T follicular helper cell (primary cell): Measurements from ENCODE around the gene LRPPRC.
"Not testable (repeated sequence)": the region's sequence is repeated elsewhere in the genome, so short reads cannot be mapped to it uniquely, and the experiment has no call there.

Experiments used
- DNase-seq: peaks from one replicate; pipeline ENCODE4 v3.0.0-alpha.2; 2020; ENCODE audit warnings: low read depth

The LRPPRC gene

DNA sequence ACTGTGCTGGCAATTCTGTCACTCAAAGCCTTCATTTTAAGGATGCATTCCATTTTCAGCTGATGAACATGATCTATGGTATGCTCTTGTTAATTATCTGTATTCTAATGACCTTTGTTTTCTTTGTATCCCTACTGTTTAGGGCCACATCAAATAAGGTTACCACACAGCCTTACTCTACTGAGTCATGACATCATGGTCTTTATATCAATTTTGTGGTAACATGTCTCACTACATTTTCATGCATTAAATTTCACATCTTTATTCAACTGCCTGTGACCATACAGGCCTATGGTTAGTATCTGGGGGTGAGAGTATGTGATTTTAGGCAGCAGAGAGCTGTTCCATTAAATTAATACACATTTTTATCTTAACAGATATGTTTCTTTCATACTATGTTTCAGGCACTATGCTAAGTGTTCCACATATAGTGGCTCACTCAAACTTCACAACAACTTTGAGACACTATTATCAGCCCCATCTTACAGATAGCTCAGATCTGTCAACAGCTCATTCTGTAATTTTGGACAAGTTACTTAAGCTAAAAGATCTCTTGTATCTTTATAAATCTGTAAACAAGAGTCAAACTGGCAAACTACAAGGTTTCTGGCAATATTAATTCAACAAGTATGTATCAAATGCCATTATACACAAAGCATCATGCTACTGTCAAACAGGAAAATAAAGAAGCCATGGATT is 18.0 kb downstream of the LRPPRC start:
- DNase-seq: no peak

DNA sequence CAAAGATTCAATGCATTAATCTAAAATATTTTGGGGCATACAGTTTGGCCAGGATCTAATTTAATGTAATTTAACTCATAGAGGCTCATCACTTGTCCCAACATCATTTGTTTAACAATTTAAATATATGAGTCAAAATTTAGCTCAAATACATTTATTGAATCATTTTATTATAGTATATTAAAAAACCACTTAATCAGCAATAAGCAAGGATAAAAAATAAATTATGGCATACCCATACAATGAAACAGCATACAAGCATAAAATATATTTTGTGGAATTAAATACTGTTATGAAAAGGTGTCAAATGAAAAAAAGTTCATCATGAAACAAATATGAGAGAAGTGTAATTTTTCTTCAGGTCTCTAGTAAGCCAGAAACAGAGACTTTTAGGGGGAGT is 34.9 kb downstream of the LRPPRC start:
- no peak for DNase-seq

GRCh38 chr2:43958397-43959275 is 37.2 kb downstream of the LRPPRC start:
- no peak for DNase-seq

GRCh38 chr2:43950383-43951008 is 45.3 kb downstream of the LRPPRC start:
- no peak for DNase-seq

DNA sequence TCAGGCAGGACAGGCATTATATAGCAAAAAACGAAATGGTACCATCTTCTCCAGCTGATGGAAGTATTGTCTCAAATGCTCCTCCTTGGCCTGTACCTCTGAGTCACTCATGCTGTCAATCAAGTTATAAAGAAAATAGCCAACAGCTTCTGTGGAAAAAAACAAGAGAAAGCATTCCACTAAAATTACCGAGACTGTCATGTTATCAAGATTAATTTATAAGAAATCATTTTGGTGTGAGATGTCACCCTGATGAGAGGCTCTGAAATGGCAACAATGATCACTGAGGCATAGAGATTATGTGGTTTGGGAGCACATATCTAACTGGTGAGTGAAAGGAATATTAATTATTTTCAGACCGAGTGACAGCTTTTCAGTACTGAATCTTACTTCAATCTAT is 47.4 kb downstream of the LRPPRC start:
- no peak for DNase-seq

- DNase-seq: no peak
Observed at GRCh38 chr2:43946685-43947084, 49.1 kb downstream of the LRPPRC start.

- no peak for DNase-seq
Observed at GRCh38 chr2:43945439-43945838, 50.4 kb downstream of the LRPPRC start.

DNA sequence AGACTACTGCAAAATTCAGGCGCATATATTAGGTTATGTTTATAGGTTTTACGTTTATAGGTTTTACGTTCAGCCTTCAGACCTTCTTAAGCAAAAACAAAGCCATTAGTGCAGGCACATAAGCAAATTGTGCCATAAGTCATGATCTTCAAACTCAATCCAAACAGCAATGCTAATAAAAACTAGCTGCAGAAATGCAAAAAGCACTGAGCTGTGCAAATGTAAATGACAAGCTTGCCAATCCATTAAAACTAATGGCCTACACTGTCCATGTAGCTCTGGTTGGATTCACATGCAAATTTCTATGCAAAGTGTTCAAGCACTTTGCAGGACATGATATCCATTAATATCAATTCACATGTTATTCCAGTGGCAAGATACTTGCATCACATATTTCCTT is 50.9 kb downstream of the LRPPRC start:
- no peak for DNase-seq

GRCh38 chr2:43943809-43944452 is 51.9 kb downstream of the LRPPRC start:
- no peak for DNase-seq

GRCh38 chr2:43943323-43943722 is 52.5 kb downstream of the LRPPRC start:
- no peak for DNase-seq

GRCh38 chr2:43942881-43943280 is 52.9 kb downstream of the LRPPRC start:
- no peak for DNase-seq

GRCh38 chr2:43941966-43942365 is 53.8 kb downstream of the LRPPRC start:
- DNase-seq: no peak

DNA sequence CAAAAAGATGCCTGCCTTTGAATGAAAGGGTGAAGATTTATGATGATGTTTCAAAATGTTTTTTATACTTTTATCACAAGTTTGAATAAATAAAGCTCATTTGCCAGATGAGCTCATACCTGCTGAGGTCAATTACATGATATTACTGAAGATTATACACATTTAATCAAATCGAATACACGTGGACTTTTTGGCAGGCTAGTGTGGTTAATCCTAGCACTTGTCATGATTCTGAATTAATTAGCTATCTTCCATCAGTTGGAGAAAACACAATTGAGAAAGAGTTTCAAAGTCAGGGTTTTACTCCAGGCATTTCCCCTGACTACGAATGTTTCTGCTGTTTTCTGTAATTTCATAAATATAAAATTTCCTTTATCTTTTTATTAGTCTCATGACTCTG is 54.4 kb downstream of the LRPPRC start:
- DNase-seq: no peak

GRCh38 chr2:43939695-43940256 is 56.0 kb downstream of the LRPPRC start:
- no peak for DNase-seq

DNA sequence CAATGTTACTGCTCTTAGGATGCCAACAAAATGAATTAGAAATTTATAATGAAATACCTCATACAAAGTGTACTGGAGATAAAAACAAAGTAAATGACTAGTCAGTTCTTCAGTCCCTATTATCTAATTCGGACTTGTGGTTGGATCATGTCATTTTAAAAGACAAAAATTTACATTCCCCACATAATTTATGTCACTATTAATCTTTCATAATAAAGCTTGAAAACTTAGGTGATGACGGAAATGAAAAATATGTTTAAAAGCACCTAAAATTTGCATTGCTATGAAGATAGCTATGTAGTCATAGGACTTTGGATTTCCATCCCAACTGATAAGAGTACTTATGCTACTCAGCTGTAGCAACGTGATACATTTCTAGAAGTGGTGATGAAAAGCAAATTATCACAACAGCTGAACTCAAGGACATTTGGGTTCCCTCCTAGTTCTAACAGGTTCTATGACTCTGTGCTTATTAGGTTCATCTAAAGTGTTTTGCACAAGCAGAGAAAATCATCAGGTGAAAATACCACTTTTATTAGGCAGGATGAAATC is 58.4 kb downstream of the LRPPRC start:
- no peak for DNase-seq

DNA sequence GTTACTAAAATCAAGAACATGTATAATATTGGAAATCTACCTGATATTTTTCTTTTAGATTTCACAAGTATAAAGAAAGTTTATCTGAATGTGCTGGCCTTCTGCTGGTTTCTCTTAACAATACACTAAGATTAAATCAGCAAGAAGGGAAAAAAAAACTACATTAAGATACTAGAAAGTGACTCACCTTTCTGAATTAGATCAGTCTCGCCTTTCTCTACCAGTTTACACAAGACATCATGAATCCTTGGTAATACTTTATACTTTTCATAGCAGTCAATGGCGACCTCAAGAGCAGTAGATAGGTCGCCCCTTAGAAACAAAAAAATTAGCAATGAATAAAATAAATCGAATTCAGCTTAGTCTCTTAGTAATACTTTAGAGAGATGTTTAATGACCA is 61.2 kb downstream of the LRPPRC start:
- no peak for DNase-seq

DNA sequence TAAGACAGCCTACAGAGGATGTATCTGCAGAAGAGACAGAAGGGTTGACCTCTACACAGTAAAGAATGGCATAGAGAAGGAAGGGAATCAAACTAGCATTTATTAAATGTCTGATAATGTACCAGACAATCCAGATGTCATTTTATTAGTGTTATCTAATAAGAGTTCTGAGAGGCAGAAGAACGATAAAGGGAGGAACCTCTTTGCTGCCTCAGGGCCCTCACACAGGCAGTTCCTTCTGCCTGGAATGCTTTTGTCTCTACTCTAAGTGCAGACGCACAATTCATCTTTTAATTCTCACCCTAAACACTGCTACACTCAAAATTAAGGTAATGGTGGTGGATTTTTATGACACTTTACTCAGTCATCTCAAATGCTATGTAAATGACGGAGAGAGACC is 64.5 kb downstream of the LRPPRC start:
- DNase-seq: no peak

DNA sequence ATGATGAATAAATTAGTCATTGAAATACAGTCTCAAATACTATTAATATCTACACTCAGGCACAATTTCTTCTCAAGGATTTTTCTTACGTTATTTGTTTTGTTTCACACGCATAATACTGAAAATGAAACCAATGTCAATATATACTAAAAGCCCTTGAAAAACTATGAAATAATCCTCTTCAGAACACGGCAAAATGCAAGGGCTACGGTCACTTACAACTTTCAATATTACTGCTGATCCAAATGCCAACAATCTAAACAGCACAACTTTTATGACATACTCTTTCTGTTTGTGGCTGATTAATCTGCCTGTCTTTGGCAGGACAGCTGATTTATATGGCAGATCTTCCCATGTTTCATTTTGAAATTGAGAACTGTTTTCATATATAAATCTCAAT is 68.3 kb downstream of the LRPPRC start:
- no peak for DNase-seq

GRCh38 chr2:43925431-43925830 is 70.4 kb downstream of the LRPPRC start:
- DNase-seq: no peak

DNA sequence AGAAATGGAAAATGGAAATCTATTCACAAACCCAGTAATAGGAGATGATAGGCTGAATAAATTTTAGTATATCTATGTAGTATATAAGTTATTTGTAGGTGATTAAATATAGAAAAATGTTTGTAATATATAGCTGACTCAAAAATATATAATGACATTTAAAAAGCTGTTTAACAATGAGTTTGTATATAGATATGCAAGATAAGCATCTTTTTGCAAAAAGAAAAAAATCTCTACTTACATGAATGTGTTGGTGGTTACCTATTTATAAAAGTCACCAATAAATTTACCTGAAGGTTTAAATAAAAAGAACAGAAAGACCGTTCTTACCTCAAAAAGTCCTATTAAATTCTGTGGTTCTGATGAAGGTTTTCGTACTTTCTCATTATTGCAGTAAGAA is 71.3 kb downstream of the LRPPRC start:
- no peak for DNase-seq

DNA sequence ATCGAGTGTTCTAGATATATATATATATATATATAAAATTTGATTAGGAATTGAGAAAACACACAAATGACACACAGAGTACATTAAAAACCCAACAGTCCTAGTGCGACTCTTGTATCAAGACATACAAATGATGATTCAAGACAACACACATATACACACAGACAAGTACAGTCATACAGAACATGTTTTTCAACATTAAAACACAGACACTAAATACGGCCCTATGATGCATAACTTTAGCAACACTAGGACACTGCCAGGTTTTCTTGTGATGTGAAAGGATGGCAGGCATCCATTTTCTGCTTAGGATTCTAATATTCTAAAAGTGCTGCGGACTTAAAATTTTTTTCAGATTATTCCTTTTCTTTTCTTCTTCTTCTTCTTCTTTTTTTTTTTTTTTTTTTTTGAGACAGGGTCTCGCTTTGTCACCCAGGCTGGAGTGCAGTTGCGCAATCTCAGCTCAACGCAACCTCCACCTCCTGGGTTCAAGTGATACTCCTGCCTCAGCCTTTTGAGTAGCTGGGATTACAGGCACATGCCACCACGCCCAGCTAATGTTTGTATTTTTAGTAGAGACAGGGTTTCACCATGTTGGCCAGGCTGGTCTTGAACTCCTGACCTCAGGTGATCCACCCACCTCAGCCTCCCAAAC is 84.5 kb downstream of the LRPPRC start:
- not testable (repeated sequence) for DNase-seq
